Dermis lymphatic vessel endothelial cell (primary cell): ENCODE data around the gene DCAF17. TPM values are rescaled to one million over a fixed set of nuclear protein-coding genes. Genes with fewer than 3 reads are reported as not detected.

ENCODE experiments used
- total RNA-seq: library from RNA; depleted of rRNA; stranded (reverse); fragments of >200 nt; gene quantifications from 2 replicates; pipeline ENCODE4 v1.2.1, GENCODE V29; 2014

DCAF17 gene, protein sequence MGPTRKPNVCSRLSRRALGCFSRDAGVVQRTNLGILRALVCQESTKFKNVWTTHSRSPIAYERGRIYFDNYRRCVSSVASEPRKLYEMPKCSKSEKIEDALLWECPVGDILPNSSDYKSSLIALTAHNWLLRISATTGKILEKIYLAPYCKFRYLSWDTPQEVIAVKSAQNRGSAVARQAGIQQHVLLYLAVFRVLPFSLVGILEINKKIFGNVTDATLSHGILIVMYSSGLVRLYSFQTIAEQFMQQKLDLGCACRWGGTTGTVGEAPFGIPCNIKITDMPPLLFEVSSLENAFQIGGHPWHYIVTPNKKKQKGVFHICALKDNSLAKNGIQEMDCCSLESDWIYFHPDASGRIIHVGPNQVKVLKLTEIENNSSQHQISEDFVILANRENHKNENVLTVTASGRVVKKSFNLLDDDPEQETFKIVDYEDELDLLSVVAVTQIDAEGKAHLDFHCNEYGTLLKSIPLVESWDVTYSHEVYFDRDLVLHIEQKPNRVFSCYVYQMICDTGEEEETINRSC
- 14.0 and 16.1 TPM in 2 replicates for total RNA-seq

GRCh38 chr2:171434013-171434989 lies at the start of gene DCAF17:
DCAF17 (plus strand) TSS chr2:171434226; CDS start chr2:171434578, 352 bp downstream.

DNA sequence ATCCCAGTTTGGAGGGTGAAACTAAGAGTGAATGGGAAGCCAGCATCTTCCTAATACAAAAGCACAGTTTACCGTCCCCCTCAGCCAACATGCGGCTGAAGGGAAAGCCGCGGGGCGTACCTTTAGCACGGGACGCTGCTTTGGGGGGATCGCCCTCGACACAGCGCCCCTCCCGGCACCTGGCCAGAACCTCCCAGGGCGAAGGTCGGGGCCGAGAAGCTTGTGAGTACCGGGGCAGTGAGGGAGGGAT lies 338 bp upstream of the DCAF17 start, which contains the start of gene METTL8:
METTL8 (minus strand) TSS at position 228 of the 250 bp plus-strand sequence. CDS start 41,805 bp downstream, outside the sequence.

DNA sequence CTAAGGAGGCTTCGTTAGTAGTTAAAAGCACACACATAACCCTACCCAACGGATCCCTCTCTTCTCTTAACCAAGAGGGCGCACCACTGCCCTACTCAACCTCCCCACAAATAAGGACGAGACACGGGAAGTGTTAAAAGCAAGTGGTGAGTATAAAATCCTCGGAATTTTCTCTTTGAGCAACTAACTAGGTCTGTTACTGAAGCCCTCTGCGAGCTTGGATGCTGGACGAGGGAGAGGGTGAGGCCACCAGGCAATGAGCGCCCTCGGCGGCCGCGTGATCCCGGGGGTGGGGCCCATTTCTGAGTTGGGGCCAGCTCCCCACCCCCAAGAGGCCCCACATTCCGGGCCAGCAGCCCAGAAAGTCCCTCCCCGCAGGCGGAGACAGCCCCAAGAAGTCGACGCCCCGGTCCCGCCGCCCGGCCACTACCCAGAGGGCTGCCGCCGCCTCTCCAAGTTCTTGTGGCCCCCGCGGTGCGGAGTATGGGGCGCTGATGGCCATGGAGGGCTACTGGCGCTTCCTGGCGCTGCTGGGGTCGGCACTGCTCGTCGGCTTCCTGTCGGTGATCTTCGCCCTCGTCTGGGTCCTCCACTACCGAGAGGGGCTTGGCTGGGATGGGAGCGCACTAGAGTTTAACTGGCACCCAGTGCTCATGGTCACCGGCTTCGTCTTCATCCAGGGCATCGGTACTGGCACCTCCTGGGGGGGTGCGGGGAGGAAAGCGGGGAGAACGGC lies 88.2 kb downstream of the DCAF17 start, which contains the start of gene CYBRD1:
CYBRD1 (plus strand) TSS at position 423 of the 736 bp plus-strand sequence; CDS start at position 495, 72 bp downstream.

Other genes with a start within 250 kb of the DCAF17 start
- 10.4 and 11.9 TPM in 2 replicates for gene METTL8, start 236 bp upstream of the DCAF17 start, total RNA-seq
- gene CYBRD1, start 88.2 kb downstream of the DCAF17 start, total RNA-seq: 20.2 and 24.5 TPM in 2 replicates